B cell (primary cell): ENCODE data around the gene NANS. TPM values are rescaled to one million over a fixed set of nuclear protein-coding genes. Genes with fewer than 3 reads are reported as not detected.

Experiments used
- ATAC-seq: fragments of 200-7000 bp; cut with Tn5 transposase; one replicate; pipeline ENCODE4 v1.10.0; 2021; ENCODE audit warnings: low read depth, mild to moderate bottlenecking, moderate number of reproducible peaks, moderate library complexity
- CTCF ChIA-PET: fragments of 350-600 bp; sonication (Branson Sonifier 250); formaldehyde crosslinking; loops from one replicate; lab custom pipeline; 2021; ENCODE audit warnings: antibody characterized with exemption, inconsistent platforms; lab: Charles Lee
- POLR2A ChIA-PET: fragments of 350-600 bp; sonication (Branson Sonifier 250); formaldehyde crosslinking; loops from one replicate; lab custom pipeline; 2021; ENCODE audit warnings: antibody characterized with exemption; lab: Charles Lee
- DNase-seq: peaks from one replicate; pipeline ENCODE4 v3.0.0; 2013
- H2AFZ ChIP-seq: 2 replicates; pipeline ENCODE4 v1.6.1; 2012; ENCODE audit warnings: mild to moderate bottlenecking, low read depth, low read length; ENCODE audit not compliant: insufficient read depth, poor library complexity, severe bottlenecking
- H3K27ac ChIP-seq, 2 donors: 1 replicate in 1 of 2; 2 replicates in 1 of 2; pipeline ENCODE4 v1.5.1; 2012 to 2013; ENCODE audit warnings: low read length in 2 of 2, mild to moderate bottlenecking in 2 of 2, moderate library complexity in 1 of 2
- H3K27me3 ChIP-seq, 4 experiments: fragments of 200-600 bp in 1 of 4; sonication (generic) in 1 of 4; replicated peaks in 1 of 4; 1 replicate in 2 of 4; 2 replicates in 2 of 4; pipeline versions ENCODE4 v1.6.1 to v1.7.0; 2013 to 2016; ENCODE audit warnings: low read length in 3 of 4, mild to moderate bottlenecking in 2 of 4, mixed read lengths in 1 of 4, moderate library complexity in 1 of 4; ENCODE audit not compliant: insufficient read depth in 4 of 4, control insufficient read depth in 3 of 4; ENCODE audit errors: control extremely low read depth in 1 of 4
- H3K36me3 ChIP-seq, 2 experiments: replicated peaks in 1 of 2; 1 replicate in 1 of 2; 2 replicates in 1 of 2; pipeline versions ENCODE4 v1.6.1 to v1.7.1; 2013; ENCODE audit warnings: low read length in 1 of 2; ENCODE audit not compliant: insufficient read depth in 2 of 2, control insufficient read depth in 1 of 2; ENCODE audit errors: control extremely low read depth in 1 of 2, extremely low read depth in 1 of 2
- H3K4me1 ChIP-seq, 2 donors: fragments of 200-600 bp in 1 of 2; sonication (generic) in 1 of 2; 1 replicate in 1 of 2; 2 replicates in 1 of 2; pipeline versions ENCODE4 v1.5.1 to v1.6.1; 2013 to 2017; ENCODE audit warnings: low read length in 2 of 2; ENCODE audit not compliant: control insufficient read depth in 2 of 2, insufficient read depth in 2 of 2
- H3K4me2 ChIP-seq: replicated peaks from 2 replicates; pipeline ENCODE3; 2012; ENCODE audit warnings: mild to moderate bottlenecking, low read depth, low read length; ENCODE audit not compliant: poor library complexity, severe bottlenecking
- H3K4me3 ChIP-seq, 5 experiments: fragments of 200-600 bp in 1 of 5; sonication (generic) in 1 of 5; 1 replicate in 3 of 5; 2 replicates in 2 of 5; pipeline versions ENCODE4 v1.5.1 to v1.7.0; 2011 to 2016; ENCODE audit warnings: low read length in 4 of 5, mild to moderate bottlenecking in 4 of 5, low read depth in 2 of 5, control low read depth in 1 of 5, moderate library complexity in 1 of 5; ENCODE audit not compliant: insufficient read depth in 1 of 5; ENCODE audit errors: control extremely low read depth in 1 of 5, extremely low read depth in 1 of 5
- H3K79me2 ChIP-seq: fragments of 200-600 bp; sonication (generic); one replicate; pipeline ENCODE4 v1.6.0; 2016; ENCODE audit warnings: low read length; ENCODE audit not compliant: control insufficient read depth, insufficient read depth
- H3K9ac ChIP-seq: fragments of 200-600 bp; sonication (generic); 2 replicates; pipeline ENCODE4 v1.6.1; 2017; ENCODE audit warnings: mild to moderate bottlenecking, low read length, moderate library complexity
- H3K9me3 ChIP-seq, 3 donors: one replicate each; pipeline versions ENCODE4 v1.6.1 to v1.7.1; 2013; ENCODE audit warnings: low read length in 2 of 3; ENCODE audit not compliant: control insufficient read depth in 2 of 3, insufficient read depth in 1 of 3; ENCODE audit errors: control extremely low read depth in 1 of 3
- H4K20me1 ChIP-seq: 2 replicates; pipeline ENCODE4 v1.6.0; 2012; ENCODE audit warnings: mild to moderate bottlenecking, low read length; ENCODE audit not compliant: insufficient read depth, control insufficient read depth, poor library complexity, severe bottlenecking
- H3K27ac Mint-ChIP-seq: one replicate; pipeline ENCODE4 v1.8.0; 2021; ENCODE audit warnings: mixed read lengths
- H3K27me3 Mint-ChIP-seq: one replicate; pipeline ENCODE4 v1.8.0; 2021; ENCODE audit warnings: mixed read lengths
- H3K4me1 Mint-ChIP-seq: one replicate; pipeline ENCODE4 v1.8.0; 2021; ENCODE audit warnings: mixed read lengths
- H3K4me3 Mint-ChIP-seq: one replicate; pipeline ENCODE4 v1.8.0; 2021; ENCODE audit warnings: mixed read lengths
- H3K9me3 Mint-ChIP-seq: one replicate; pipeline ENCODE4 v1.8.0; 2022; ENCODE audit warnings: mixed read lengths; ENCODE audit not compliant: insufficient read depth
- EZH2 ChIP-seq: IDR thresholded peaks from 2 replicates; pipeline ENCODE4 v1.6.1; 2012; ENCODE audit warnings: borderline replicate concordance, low read depth, mild to moderate bottlenecking, moderate library complexity, low read length; ENCODE audit not compliant: insufficient read depth, poor library complexity, severe bottlenecking
- WGBS: methylation state at CpG from one replicate; pipeline ENCODE4 v1.1.5; 2013; ENCODE audit warnings: missing lambda C conversion rate; ENCODE audit not compliant: insufficient coverage; 5-methylcytosine and 5-hydroxymethylcytosine counted together
- intact Hi-C: fragments of 100-400 bp; cut with micrococcal nuclease; formaldehyde crosslinking; loops from one replicate; pipeline ENCODE4 v1.10.0; 2022
- polyA plus RNA-seq: library from polyadenylated mRNA; depleted of rRNA; stranded (reverse); fragments of >200 nt; gene quantifications from 2 replicates; pipeline ENCODE4 v1.2.3, GENCODE V29; 2012
- total RNA-seq, 2 donors: library from RNA; stranded (reverse); fragments of 120-200 nt in 1 of 2; gene quantifications; 1 replicate in 1 of 2; 2 replicates in 1 of 2; pipeline versions ENCODE4 v1.2.3 to v1.2.4, GENCODE V29; 2013 to 2022
- TF ChIP-seq, protein P1 (sequence below): fragments of 200-600 bp; IDR thresholded peaks from one replicate; pipeline ENCODE4 v1.8.0; 2022; ENCODE audit warnings: antibody characterized with exemption, mild to moderate bottlenecking

Gene NANS
- total and polyA plus RNA-seq, 2 donors (not counting 1 experiment from before 2014, with no cell fraction given): 14.2 to 14.9 TPM

DNA sequence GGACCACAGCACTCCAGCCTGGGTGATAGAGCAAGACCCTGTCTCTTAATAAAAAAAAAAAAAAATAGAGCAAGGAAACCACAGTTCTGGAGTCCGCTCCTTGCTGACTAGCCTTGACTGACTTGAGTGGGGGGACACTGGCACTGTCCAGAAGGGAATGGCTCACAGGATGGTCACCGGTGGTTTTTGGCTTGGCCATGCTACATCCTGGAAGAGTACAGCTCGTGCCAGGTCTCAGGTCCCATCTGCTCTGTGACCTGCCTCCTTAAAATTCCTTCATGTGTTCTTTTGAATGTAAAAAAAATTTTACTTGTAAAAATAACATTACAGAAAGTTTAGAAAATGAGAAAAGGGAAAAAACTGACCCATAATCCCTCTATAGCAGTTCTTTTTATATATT is 5.6 kb downstream of the NANS start:
- Histone ChIP-seq H3K79me2 (peaks cover 20% of the 10 kb centered on the region), H3K4me2 (no peak overlapping the region), H4K20me1 (no peaks in the 10 kb centered on the region), H3K4me1 (peaks cover 4 to 10% of the 10 kb centered on the region in 2 donors), H3K4me3 (no peak overlapping the region), H3K9ac (no peak overlapping the region), H3K27ac (no peak overlapping the region), H3K36me3 (peaks cover 0 to 14% of the 10 kb centered on the region in 2 experiments), H2AFZ (no peak overlapping the region), H3K27me3 (no peaks in the 10 kb centered on the region), H3K9me3 (no peaks in the 10 kb centered on the region)
- intact Hi-C loops: no loop called here
- ChIA-PET POLR2A (no interaction called here), CTCF (no interaction called here)
- DNase-seq (no peak), ATAC-seq (no peak)
- H3K27me3 Mint-ChIP-seq: no peaks in the 10 kb centered on the region
- TF ChIP-seq, protein P1, sequence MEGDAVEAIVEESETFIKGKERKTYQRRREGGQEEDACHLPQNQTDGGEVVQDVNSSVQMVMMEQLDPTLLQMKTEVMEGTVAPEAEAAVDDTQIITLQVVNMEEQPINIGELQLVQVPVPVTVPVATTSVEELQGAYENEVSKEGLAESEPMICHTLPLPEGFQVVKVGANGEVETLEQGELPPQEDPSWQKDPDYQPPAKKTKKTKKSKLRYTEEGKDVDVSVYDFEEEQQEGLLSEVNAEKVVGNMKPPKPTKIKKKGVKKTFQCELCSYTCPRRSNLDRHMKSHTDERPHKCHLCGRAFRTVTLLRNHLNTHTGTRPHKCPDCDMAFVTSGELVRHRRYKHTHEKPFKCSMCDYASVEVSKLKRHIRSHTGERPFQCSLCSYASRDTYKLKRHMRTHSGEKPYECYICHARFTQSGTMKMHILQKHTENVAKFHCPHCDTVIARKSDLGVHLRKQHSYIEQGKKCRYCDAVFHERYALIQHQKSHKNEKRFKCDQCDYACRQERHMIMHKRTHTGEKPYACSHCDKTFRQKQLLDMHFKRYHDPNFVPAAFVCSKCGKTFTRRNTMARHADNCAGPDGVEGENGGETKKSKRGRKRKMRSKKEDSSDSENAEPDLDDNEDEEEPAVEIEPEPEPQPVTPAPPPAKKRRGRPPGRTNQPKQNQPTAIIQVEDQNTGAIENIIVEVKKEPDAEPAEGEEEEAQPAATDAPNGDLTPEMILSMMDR: no peak
- TF ChIP-seq EZH2: no peak
- H3K4me1 Mint-ChIP-seq: peaks cover 11% of the 10 kb centered on the region
- H3K9me3 Mint-ChIP-seq: no peaks in the 10 kb centered on the region
- WGBS: 83% methylated on average over 2 of the region's 3 CpGs
- H3K4me3 Mint-ChIP-seq: no peak overlapping the region
- H3K27ac Mint-ChIP-seq: no peak overlapping the region

DNA sequence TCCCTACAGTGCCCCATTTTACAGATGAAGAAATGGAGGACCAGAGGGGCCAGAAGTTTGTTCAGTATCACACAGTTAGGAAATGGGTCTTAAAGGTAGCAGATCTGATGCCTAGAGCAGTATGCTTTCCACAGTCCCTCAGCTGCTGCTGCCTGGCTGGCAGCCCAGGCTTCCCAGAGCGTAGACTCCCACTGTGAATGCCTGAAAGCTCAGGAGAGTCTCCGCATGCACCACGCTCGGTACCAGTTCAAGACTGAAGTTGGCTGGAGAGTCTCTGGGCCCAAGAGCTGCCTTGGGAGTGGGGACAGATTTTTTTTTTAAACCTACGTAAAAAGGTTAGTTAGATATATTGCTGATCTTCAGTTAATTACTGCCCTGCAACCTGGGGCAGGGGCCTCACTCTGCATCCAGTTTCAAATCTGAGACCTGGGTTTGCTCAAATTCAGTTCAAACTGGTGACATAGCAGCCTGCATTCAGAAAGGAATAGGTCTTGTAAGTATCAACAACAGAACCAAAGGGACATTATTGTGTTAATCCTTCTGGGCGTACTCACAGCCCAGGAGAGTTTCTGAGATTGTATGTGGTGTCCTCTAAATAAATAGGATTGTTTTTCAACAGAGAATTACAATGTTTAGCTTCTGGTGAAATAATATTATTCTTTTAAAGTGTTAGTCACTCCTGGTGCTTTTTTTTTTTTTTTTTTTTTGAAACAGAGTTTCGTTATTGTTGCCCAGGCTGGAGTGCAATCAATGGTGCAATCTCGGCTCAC is 8.3 kb downstream of the NANS start:
- H3K36me3 ChIP-seq: peaks cover 0 to 14% of the 10 kb centered on the region in 2 experiments
- CTCF ChIA-PET: interaction anchor here (0.6 to 1.4 kb wide), 2 partner anchors 41 to 117 kb away, joined by 3 read pairs; no protein-coding TSS in a partner anchor
- intact Hi-C loops: no loop called here
- H3K4me2 ChIP-seq: no peak overlapping the region
- DNase-seq (no peak), ATAC-seq (no peak)
- no peaks in the 10 kb centered on the region for H3K27me3 ChIP-seq
- H3K9me3 ChIP-seq: no peaks in the 10 kb centered on the region
- POLR2A ChIA-PET: no interaction called here
- WGBS: 93% methylated on average over 5 of the region's 8 CpGs
- no peak overlapping the region for H2AFZ ChIP-seq
- peaks cover 14% of the 10 kb centered on the region for H3K79me2 ChIP-seq
- no peak overlapping the region for H3K27ac ChIP-seq
- Mint-ChIP-seq H3K27me3 (no peaks in the 10 kb centered on the region), H3K9me3 (no peaks in the 10 kb centered on the region), H3K4me3 (no peak overlapping the region), H3K27ac (no peak overlapping the region), H3K4me1 (peaks cover 4% of the 10 kb centered on the region)
- no peak for TF ChIP-seq EZH2
- TF ChIP-seq, protein P1: no peak
- no peaks in the 10 kb centered on the region for H3K4me1 ChIP-seq
- H3K9ac ChIP-seq: no peak overlapping the region
- no peaks in the 10 kb centered on the region for H4K20me1 ChIP-seq
- H3K4me3 ChIP-seq: no peak overlapping the region
